Smooth muscle cell (in vitro differentiated cells): Measurements from ENCODE around the gene CENPW. TPM values are rescaled to one million over a fixed set of nuclear protein-coding genes. Genes with fewer than 3 reads are reported as not detected.

Experiments used
- DNase-seq: peaks from one replicate; lab custom pipeline; 2025; ENCODE audit not compliant: unreplicated experiment; lab: John Stamatoyannopoulos, UW
- H2AFZ ChIP-seq: fragments of 200-600 bp; sonication (generic); 2 replicates; pipeline ENCODE4 v1.6.0; 2016; ENCODE audit warnings: antibody characterized with exemption, low read depth, mild to moderate bottlenecking
- H3F3A ChIP-seq: fragments of 200-600 bp; sonication (generic); 2 replicates; pipeline ENCODE4 v1.6.0; 2017; ENCODE audit warnings: antibody characterized with exemption, low read depth
- H3K27ac ChIP-seq: fragments of 200-600 bp; sonication (generic); 2 replicates; pipeline ENCODE4 v1.5.1; 2016; ENCODE audit warnings: low read depth, mild to moderate bottlenecking
- H3K27me3 ChIP-seq: fragments of 200-600 bp; sonication (generic); 2 replicates; pipeline ENCODE4 v1.6.1; 2016; ENCODE audit warnings: low read depth, mild to moderate bottlenecking
- H3K36me3 ChIP-seq: fragments of 200-600 bp; sonication (generic); 2 replicates; pipeline ENCODE4 v1.5.1; 2016; ENCODE audit warnings: low read depth
- H3K4me1 ChIP-seq: fragments of 200-600 bp; sonication (generic); 2 replicates; pipeline ENCODE4 v1.5.1; 2016; ENCODE audit warnings: low read depth
- H3K4me2 ChIP-seq: fragments of 200-600 bp; sonication (generic); 2 replicates; pipeline ENCODE4 v1.6.0; 2016; ENCODE audit warnings: mild to moderate bottlenecking
- H3K4me3 ChIP-seq: fragments of 200-600 bp; sonication (generic); 2 replicates; pipeline ENCODE4 v1.5.1; 2016; ENCODE audit warnings: mild to moderate bottlenecking
- H3K79me2 ChIP-seq: fragments of 200-600 bp; sonication (generic); 2 replicates; pipeline ENCODE4 v1.6.0; 2016; ENCODE audit warnings: low read depth, mild to moderate bottlenecking
- H3K9ac ChIP-seq: fragments of 200-600 bp; sonication (generic); 2 replicates; pipeline ENCODE4 v1.6.0; 2016; ENCODE audit warnings: low read depth
- H3K9me3 ChIP-seq: fragments of 200-600 bp; sonication (generic); replicated peaks from 2 replicates; pipeline ENCODE4 v1.5.1; 2016; ENCODE audit warnings: low read depth
- H4K20me1 ChIP-seq: fragments of 200-600 bp; sonication (generic); 2 replicates; pipeline ENCODE4 v1.6.0; 2016; ENCODE audit warnings: low read depth
- CTCF ChIP-seq: fragments of 200-600 bp; sonication (generic); IDR thresholded peaks from 2 replicates; pipeline ENCODE4 v1.5.1; 2017; ENCODE audit warnings: borderline replicate concordance, mild to moderate bottlenecking, antibody characterized with exemption; ENCODE audit not compliant: insufficient read depth, poor library complexity, severe bottlenecking
- WGBS: methylation state at CpG from one replicate; pipeline ENCODE4 v1.1.7; 2016; ENCODE audit warnings: low lambda C conversion rate; 5-methylcytosine and 5-hydroxymethylcytosine counted together
- polyA plus RNA-seq: library from polyadenylated mRNA; unstranded; fragments of >200 nt; fragmentation: Nextera tagmentation; extraction: Ambion mirVana; gene quantifications from 2 replicates; pipeline ENCODE4 v1.2.1, GENCODE V29; 2016
- total RNA-seq: library from RNA; depleted of rRNA; stranded (reverse); fragments of >200 nt; gene quantifications from 2 replicates; pipeline ENCODE4 v1.2.3, GENCODE V29; 2014

CENPW gene
- total and polyA plus RNA-seq, 2 experiments from 2014 or later, result 10.9 to 42.7 TPM

GRCh38 chr6:126300735-126301134, 39.2 kb upstream of the CENPW start:
- H3K4me1 ChIP-seq, result no peaks in the 10 kb centered on the region
- no peak overlapping the region for H3K4me2 ChIP-seq
- H3K36me3 ChIP-seq, result no peaks in the 10 kb centered on the region
- no peaks in the 10 kb centered on the region for H3K79me2 ChIP-seq
- TF ChIP-seq CTCF, result no peak
- H4K20me1 ChIP-seq, result no peaks in the 10 kb centered on the region
- no peaks in the 10 kb centered on the region for H3F3A ChIP-seq
- no peak overlapping the region for H3K4me3 ChIP-seq
- H2AFZ ChIP-seq, result no peak overlapping the region
- DNase-seq, result no peak
- no peak overlapping the region for H3K9ac ChIP-seq
- no peaks in the 10 kb centered on the region for H3K27me3 ChIP-seq
- no peaks in the 10 kb centered on the region for H3K9me3 ChIP-seq
- H3K27ac ChIP-seq, result no peak overlapping the region

- Histone ChIP-seq H3K79me2 (no peaks in the 10 kb centered on the region), H3K36me3 (no peaks in the 10 kb centered on the region), H3K27me3 (no peaks in the 10 kb centered on the region), H3K4me3 (no peak overlapping the region), H3K9me3 (no peaks in the 10 kb centered on the region), H3K4me2 (no peak overlapping the region), H3K4me1 (no peaks in the 10 kb centered on the region), H4K20me1 (no peaks in the 10 kb centered on the region), H3K27ac (no peak overlapping the region), H3F3A (no peaks in the 10 kb centered on the region), H2AFZ (no peak overlapping the region), H3K9ac (no peak overlapping the region)
- no peak for TF ChIP-seq CTCF
- DNase-seq, result no peak
Measured at GRCh38 chr6:126302191-126302590, 37.7 kb upstream of the CENPW start.

GRCh38 chr6:126307849-126308248, 32.1 kb upstream of the CENPW start:
- H3F3A ChIP-seq, result no peaks in the 10 kb centered on the region
- no peak overlapping the region for H3K27ac ChIP-seq
- 88% methylated on average over 2 of the region's 2 CpGs for WGBS
- no peaks in the 10 kb centered on the region for H3K36me3 ChIP-seq
- H3K4me3 ChIP-seq, result no peak overlapping the region
- no peak overlapping the region for H3K4me2 ChIP-seq
- H4K20me1 ChIP-seq, result no peaks in the 10 kb centered on the region
- no peak for TF ChIP-seq CTCF
- H3K9me3 ChIP-seq, result no peaks in the 10 kb centered on the region
- H3K9ac ChIP-seq, result no peak overlapping the region
- H3K27me3 ChIP-seq, result no peaks in the 10 kb centered on the region
- H3K79me2 ChIP-seq, result no peaks in the 10 kb centered on the region
- no peak overlapping the region for H2AFZ ChIP-seq
- DNase-seq, result no peak
- no peaks in the 10 kb centered on the region for H3K4me1 ChIP-seq

- no peaks in the 10 kb centered on the region for H3F3A ChIP-seq
- no peak overlapping the region for H3K4me2 ChIP-seq
- H3K9me3 ChIP-seq, result no peaks in the 10 kb centered on the region
- no peaks in the 10 kb centered on the region for H3K4me1 ChIP-seq
- no peak overlapping the region for H3K4me3 ChIP-seq
- DNase-seq, result no peak
- TF ChIP-seq CTCF, result no peak
- H3K27me3 ChIP-seq, result no peaks in the 10 kb centered on the region
- H2AFZ ChIP-seq, result no peak overlapping the region
- no peaks in the 10 kb centered on the region for H4K20me1 ChIP-seq
- no peak overlapping the region for H3K9ac ChIP-seq
- H3K27ac ChIP-seq, result no peak overlapping the region
- H3K79me2 ChIP-seq, result no peaks in the 10 kb centered on the region
- H3K36me3 ChIP-seq, result no peaks in the 10 kb centered on the region
- WGBS, result 92% methylated on average over 3 of the region's 3 CpGs
Measured at GRCh38 chr6:126308362-126308761, 31.6 kb upstream of the CENPW start.
